HepG2 (cell line): Measurements from ENCODE around the gene GJD3. TPM values are rescaled to one million over a fixed set of nuclear protein-coding genes. Genes with fewer than 3 reads are reported as not detected.

Experiments used
- ARHGAP35 ChIP-seq: sonication (generic); formaldehyde crosslinking; IDR thresholded peaks from 2 replicates; pipeline ENCODE4 v1.9.0; 2022; ENCODE audit warnings: mild to moderate bottlenecking, inconsistent platforms, moderate library complexity, missing genetic modification reagents, borderline replicate concordance
- ARID3A ChIP-seq: IDR thresholded peaks from 2 replicates; pipeline ENCODE4 v1.6.1; 2012; ENCODE audit warnings: low read depth, low read length, improper control_type of control experiment
- ARNT ChIP-seq: fragments of 450-650 bp; IDR thresholded peaks from 2 replicates; pipeline ENCODE4 v1.6.1; 2017
- ATF3 ChIP-seq: sonication (generic); formaldehyde crosslinking; IDR thresholded peaks from 2 replicates; pipeline ENCODE4 v1.4.0; 2020; ENCODE audit warnings: missing genetic modification reagents
- BRD4 ChIP-seq: sonication (generic); formaldehyde crosslinking; IDR thresholded peaks from 2 replicates; pipeline ENCODE4 v1.4.0; 2020; ENCODE audit warnings: missing genetic modification reagents
- CCAR2 ChIP-seq: fragments of 200-400 bp; formaldehyde crosslinking; optimal IDR thresholded peaks from 2 replicates; pipeline ENCODE3; 2018; ENCODE audit warnings: low read depth, mild to moderate bottlenecking, low read length, moderate library complexity
- DMAP1 ChIP-seq: IDR thresholded peaks from 2 replicates; pipeline ENCODE4 v1.6.1; 2016
- GATAD2A ChIP-seq: IDR thresholded peaks from 2 replicates; pipeline ENCODE4 v1.6.1; 2016
- KAT2B ChIP-seq: fragments of 150-350 bp; IDR thresholded peaks from 2 replicates; pipeline ENCODE4 v1.6.1; 2014; ENCODE audit warnings: low read depth, low read length, borderline replicate concordance
- KLF9 ChIP-seq: IDR thresholded peaks from 2 replicates; pipeline ENCODE4 v1.6.1; 2016; ENCODE audit warnings: low read depth
- KMT2A ChIP-seq: sonication (generic); formaldehyde crosslinking; IDR thresholded peaks from 2 replicates; pipeline ENCODE4 v1.4.0; 2020; ENCODE audit warnings: missing genetic modification reagents
- NCOA5 ChIP-seq: sonication (generic); formaldehyde crosslinking; IDR thresholded peaks from 2 replicates; pipeline ENCODE4 v1.4.0; 2020; ENCODE audit warnings: missing genetic modification reagents
- NFKBIZ ChIP-seq: IDR thresholded peaks from 2 replicates; pipeline ENCODE4 v1.6.1; 2018; ENCODE audit warnings: missing genetic modification reagents, missing compliant biosample characterization
- NKX3-1 ChIP-seq: sonication (generic); formaldehyde crosslinking; IDR thresholded peaks from 2 replicates; pipeline ENCODE4 v1.5.0; 2020; ENCODE audit warnings: missing genetic modification reagents
- NR2C2 ChIP-seq: sonication (generic); formaldehyde crosslinking; IDR thresholded peaks from 2 replicates; pipeline ENCODE4 v1.4.0; 2020; ENCODE audit warnings: missing genetic modification reagents, mild to moderate bottlenecking, moderate library complexity, borderline replicate concordance
- TSC22D2 ChIP-seq: sonication (generic); formaldehyde crosslinking; IDR thresholded peaks from 2 replicates; pipeline ENCODE4 v1.5.1; 2020; ENCODE audit warnings: missing genetic modification reagents, mild to moderate bottlenecking, borderline replicate concordance
- WIZ ChIP-seq: sonication (generic); formaldehyde crosslinking; IDR thresholded peaks from 2 replicates; pipeline ENCODE4 v1.5.1; 2020; ENCODE audit warnings: mild to moderate bottlenecking, missing genetic modification reagents
- ZEB1 ChIP-seq: IDR thresholded peaks from 2 replicates; pipeline ENCODE4 v1.6.1; 2012; ENCODE audit warnings: mild to moderate bottlenecking, low read depth, inconsistent platforms; ENCODE audit not compliant: insufficient replicate concordance
- ZMAT3 ChIP-seq: sonication (generic); formaldehyde crosslinking; conservative IDR thresholded peaks from 2 replicates; pipeline ENCODE4 v1.7.0; 2021; ENCODE audit warnings: missing genetic modification reagents
- ZNF282 ChIP-seq: fragments of 450-650 bp; IDR thresholded peaks from 2 replicates; pipeline ENCODE4 v1.6.1; 2018; ENCODE audit not compliant: partially characterized antibody
- ZNF512 ChIP-seq: sonication (generic); formaldehyde crosslinking; IDR thresholded peaks from 2 replicates; pipeline ENCODE4 v1.4.0; 2020; ENCODE audit warnings: mild to moderate bottlenecking, missing genetic modification reagents
- ZNF724P ChIP-seq: sonication (generic); formaldehyde crosslinking; IDR thresholded peaks from 2 replicates; pipeline ENCODE4 v1.8.0; 2022; ENCODE audit warnings: missing genetic modification reagents, borderline replicate concordance
- polyA plus RNA-seq, 8 experiments: library from polyadenylated mRNA; depleted of rRNA in 3 of 8; stranded (reverse) in 7 of 8; unstranded in 1 of 8; fragments of >200 nt; fragmentation: Illumina TruSeq in 4 of 8; extraction: Trizol in 4 of 8; gene quantifications; 2 replicates each; pipeline versions ENCODE4 v1.2.1 to v1.2.3, GENCODE V29; 2011 to 2016; ENCODE audit warnings: low read depth in 4 of 8, missing spikeins in 1 of 8, mixed read lengths in 1 of 8; ENCODE audit not compliant: insufficient read depth in 1 of 8
- total RNA-seq, 5 experiments: library from RNA; depleted of rRNA; stranded (reverse); fragments of >200 nt; fragmentation: Illumina TruSeq; extraction: Trizol; gene quantifications; 2 replicates each; pipeline ENCODE4 v1.2.3, GENCODE V29; 2016; ENCODE audit warnings: low read depth in 1 of 5
- TF ChIP-seq, protein P1 (sequence below): sonication (generic); formaldehyde crosslinking; IDR thresholded peaks from 2 replicates; pipeline ENCODE4 v1.5.1; 2020; ENCODE audit warnings: mild to moderate bottlenecking, moderate library complexity, missing genetic modification reagents
- TF ChIP-seq, protein P2 (sequence below): sonication (generic); formaldehyde crosslinking; IDR thresholded peaks from 2 replicates; pipeline ENCODE4 v1.4.0; 2020; ENCODE audit warnings: mild to moderate bottlenecking, low read depth, missing genetic modification reagents

The GJD3 gene
- total and polyA plus RNA-seq, 2 of the 13 experiments (the other 11 are each of a cell fraction or from before 2014, with no cell fraction given), result not detected

GRCh38 chr17:40316571-40317344 lies 47.8 kb downstream of the GJD3 start (continued):
- TF ChIP-seq NR2C2 (CRISPR knock-in tag) (peak; percentile 21; the same call in 1 of the 2 replicates), ZNF512 (CRISPR knock-in tag) (no peak), ARHGAP35 (peak; percentile 49; the same call in 1 of the 2 replicates), KLF9 (CRISPR knock-in tag) (no peak), WIZ (CRISPR knock-in tag) (no peak), KAT2B (no peak), NKX3-1 (peak; percentile 61; the same call in 1 of the 2 replicates), ZEB1 (peak; percentile 87), DMAP1 (CRISPR knock-in tag) (peak; percentile 64; the same call in 1 of the 2 replicates), KMT2A (peak; percentile 64; the same call in 1 of the 2 replicates), ARID3A (no peak), ZNF724P (CRISPR knock-in tag) (peak; percentile 38; the same call in 1 of the 2 replicates), NFKBIZ (CRISPR knock-in tag) (no peak), GATAD2A (CRISPR knock-in tag) (peak; percentile 60; the same call in 1 of the 2 replicates), ZNF282 (no peak), TSC22D2 (CRISPR knock-in tag) (no peak), NCOA5 (CRISPR knock-in tag) (no peak), ZMAT3 (peak; percentile 83), ATF3 (peak; percentile 75), CCAR2 (no peak), ARNT (no peak), BRD4 (CRISPR knock-in tag) (peak; percentile 77; the same call in 1 of the 2 replicates)
- TF ChIP-seq, protein P1, sequence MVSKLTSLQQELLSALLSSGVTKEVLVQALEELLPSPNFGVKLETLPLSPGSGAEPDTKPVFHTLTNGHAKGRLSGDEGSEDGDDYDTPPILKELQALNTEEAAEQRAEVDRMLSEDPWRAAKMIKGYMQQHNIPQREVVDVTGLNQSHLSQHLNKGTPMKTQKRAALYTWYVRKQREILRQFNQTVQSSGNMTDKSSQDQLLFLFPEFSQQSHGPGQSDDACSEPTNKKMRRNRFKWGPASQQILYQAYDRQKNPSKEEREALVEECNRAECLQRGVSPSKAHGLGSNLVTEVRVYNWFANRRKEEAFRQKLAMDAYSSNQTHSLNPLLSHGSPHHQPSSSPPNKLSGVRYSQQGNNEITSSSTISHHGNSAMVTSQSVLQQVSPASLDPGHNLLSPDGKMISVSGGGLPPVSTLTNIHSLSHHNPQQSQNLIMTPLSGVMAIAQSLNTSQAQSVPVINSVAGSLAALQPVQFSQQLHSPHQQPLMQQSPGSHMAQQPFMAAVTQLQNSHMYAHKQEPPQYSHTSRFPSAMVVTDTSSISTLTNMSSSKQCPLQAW, result peak; percentile 38; the same call in 1 of the 2 replicates
- TF ChIP-seq, protein P2, sequence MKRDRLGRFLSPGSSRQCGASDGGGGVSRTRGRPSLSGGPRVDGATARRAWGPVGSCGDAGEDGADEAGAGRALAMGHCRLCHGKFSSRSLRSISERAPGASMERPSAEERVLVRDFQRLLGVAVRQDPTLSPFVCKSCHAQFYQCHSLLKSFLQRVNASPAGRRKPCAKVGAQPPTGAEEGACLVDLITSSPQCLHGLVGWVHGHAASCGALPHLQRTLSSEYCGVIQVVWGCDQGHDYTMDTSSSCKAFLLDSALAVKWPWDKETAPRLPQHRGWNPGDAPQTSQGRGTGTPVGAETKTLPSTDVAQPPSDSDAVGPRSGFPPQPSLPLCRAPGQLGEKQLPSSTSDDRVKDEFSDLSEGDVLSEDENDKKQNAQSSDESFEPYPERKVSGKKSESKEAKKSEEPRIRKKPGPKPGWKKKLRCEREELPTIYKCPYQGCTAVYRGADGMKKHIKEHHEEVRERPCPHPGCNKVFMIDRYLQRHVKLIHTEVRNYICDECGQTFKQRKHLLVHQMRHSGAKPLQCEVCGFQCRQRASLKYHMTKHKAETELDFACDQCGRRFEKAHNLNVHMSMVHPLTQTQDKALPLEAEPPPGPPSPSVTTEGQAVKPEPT (CRISPR knock-in tag), result peak; percentile 57; the same call in 1 of the 2 replicates
